ENCODE measurements around the gene SGCE.

DNA sequence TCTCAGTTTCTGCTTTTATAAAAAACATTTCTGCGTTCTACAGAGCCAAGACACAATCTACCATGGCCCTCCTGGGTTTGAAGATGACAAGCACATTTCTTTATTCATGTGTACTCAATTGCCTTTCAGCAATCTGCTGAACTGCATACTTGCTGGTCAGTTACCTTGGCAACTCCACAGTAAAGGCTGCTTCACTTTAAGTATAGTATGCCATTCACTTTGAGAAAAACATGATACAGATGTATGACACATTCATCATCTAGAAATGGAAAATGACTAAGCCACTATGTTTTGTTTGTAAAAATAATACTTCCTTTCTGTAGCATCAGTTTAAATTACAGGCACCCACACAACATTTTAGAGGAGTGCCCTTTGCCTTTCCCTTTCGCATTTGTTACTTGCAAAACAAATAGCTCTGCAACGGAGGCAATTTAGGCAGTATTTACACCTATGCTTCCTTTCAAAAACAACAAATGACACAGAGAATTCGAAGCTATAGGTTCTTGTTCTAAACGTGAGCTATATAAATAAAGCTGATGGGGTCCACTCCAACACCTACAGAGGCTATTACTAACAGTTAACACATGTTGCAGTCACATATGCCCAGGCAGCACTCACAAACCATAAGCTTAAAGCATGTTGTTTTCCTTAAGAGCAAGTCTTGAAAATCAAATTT is 23.5 kb downstream of the SGCE start:
- TF ChIP-seq POLR2A (IDR thresholded peaks at IDR 0.05), result no peak
- no peak for TF ChIP-seq EP300 (IDR thresholded peaks at IDR 0.05)

Data from tibial nerve (tissue), 3 donors.